ENCODE data around the gene HSD17B8.

The HSD17B8 gene

DNA sequence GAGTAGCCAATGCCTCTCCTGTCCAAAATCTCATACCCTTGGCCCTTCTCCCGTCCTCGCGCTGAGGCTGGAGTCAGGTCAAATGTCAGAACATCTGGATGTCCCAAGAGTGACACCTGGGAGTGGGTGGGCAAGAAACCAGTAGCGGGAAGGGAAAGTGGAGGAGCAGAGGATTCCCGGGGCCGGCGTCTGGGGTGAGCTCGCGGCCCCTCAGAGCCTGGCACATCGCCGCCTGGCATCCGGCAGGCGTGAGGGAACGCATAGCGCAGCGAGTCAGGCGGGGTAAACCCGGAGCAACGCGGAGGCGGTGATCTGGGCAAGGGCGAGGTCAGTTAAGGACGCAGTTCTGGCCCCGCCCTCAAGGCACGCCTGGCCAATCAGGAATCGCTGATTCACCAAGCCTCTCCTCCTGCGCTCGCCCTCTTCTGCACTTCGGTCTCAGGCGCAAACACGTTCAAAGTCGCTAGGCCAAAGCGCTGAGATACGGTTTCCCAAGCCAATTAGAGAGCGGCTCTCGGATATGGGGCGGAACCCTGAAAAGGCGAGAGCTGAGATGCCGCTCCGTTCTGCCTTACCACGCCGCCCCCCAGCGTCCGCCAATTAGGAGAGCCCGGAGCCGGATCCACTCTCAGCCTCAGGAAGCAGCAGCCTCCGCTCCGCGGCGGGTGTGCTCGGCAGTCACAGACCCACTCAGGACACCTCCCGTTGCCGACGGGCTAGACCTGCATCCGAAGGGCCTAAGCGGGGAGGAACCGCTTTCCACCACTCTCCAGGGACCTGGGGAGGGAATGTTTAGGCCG is 44.7 kb downstream of the HSD17B8 start:
- peak; percentile 100 for DNase-seq

DNA sequence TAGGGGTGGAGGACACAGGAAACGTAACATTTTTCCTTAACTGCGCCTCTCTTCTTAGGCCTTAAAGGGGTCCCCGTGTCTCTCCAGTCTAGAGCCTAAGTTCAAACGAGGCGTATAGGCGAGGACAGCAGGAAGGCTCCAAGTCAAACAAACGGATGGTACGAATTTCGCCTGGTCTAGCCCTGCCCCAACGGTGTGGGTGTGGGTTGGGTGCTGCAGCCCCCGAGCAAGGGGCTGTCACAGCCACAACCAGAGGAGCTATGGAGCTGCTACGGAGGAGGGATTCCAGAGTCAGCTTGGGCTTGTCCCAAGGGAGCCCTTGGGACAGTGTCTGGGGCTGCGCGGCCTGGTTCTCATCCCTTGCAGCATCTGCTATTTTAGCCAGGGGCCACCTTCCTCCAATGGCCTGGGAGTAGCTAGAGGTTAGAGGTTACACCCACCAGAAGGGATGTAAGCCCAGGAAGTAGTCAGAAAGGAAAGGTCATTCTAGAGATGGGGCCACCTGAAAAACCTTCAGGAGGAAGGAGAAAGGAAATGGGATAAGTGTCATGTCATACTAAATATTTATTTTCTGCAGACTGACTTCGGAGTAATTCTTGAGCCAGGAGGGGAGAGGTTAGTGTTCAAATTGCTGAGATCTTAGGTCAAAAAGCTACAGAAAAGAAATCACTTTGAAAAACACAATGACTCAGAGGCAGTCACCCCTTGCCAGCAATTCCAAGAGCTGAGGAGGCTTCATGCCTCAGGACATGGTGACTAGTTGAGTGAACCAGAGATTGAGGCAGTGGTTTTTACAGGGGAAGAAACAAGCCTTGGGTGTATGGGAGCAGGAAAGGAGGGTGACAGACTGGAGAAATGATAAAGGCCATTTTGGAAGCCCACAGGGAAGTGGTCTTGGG is 45.5 kb downstream of the HSD17B8 start:
- DNase-seq = peak; percentile 73

DNA sequence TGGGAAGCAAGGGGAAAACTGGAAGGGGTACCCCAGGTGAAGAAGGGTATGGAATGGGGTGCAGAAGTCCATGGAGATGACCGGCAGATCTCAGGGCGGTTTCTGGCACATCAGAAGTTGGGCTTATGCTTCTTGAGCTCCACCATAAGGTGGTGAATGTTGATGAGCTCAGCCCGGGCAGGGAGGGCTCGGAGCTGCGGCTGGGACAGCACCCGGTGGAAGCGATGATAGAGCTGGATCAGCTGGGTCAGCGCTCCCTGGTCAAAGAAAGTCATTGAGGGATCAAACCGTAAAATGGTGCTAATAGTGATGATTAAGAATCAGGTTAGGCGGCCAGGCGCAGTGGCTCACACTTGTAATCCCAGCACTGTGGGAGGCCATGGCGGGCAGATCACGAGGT is 46.3 kb downstream of the HSD17B8 start:
- DNase-seq = no peak

DNA sequence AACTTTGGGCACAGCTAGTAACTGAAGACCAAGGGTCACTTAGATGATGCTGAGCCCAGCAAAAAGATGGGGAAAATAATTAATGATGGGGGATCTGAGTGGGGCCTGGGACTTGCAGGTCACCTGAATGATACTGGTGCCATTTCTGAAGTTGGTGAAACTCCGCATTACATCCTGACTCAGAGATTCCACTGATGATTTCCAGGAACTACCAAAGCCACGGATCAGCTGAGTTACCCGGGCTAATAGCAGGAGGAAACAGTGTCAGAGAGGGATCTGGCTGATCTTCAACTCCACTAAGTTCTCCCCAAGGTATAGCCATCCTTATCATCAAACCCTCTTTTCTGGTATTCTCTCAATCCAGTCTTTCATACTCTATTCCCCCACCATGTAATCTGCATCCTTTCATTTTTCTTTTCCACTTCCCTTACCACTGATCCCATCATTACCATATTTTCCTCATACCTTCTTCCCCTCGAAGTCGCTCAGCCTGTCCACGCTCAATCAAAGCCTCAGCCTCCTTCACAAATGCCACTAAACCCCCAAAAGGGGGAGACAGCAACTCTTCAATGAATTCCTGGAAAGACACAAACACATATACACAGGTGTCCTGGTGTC is 47.0 kb downstream of the HSD17B8 start:
- no peak for DNase-seq

DNA sequence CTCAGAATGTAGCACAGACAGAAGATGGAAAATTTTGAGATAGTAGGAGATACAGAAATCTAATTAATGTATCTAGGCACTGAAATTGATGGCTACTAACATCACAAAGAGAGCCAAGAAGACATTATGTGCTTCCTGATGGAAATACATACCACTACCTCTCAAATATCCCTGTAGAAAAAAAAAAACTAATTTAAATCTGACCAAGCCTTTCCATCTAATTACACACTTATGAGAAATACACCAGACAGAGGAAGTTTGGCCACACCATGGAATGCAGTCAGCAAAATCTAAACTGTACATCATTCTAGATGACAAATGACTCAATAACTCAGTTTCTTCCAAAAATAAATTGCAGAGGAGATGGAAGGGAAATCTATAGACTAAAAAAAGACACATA is 48.3 kb downstream of the HSD17B8 start:
- DNase-seq = no peak

DNA sequence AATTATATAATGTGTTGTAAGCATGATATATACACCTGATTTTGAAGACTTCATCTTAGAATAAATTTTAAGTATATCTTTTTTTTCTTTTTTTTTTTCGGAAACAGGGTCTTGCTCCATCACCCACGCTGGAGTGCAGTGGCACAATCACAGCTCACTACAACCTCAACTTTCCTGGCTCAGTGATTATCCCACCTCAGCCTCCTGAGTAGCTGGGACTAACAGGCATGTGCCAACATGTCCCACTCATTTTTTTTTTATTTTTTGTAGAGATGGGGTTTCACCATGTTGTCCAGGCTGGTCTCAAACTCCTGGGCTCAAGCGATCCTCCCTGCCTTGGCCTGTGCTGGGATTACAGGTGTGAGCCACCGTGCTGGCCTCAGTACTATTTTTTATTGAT is 50.1 kb downstream of the HSD17B8 start:
- no peak for DNase-seq

Measured in NCI-H82 (cell line).